Measurements from ENCODE around the gene GHRHR.

GRCh38 chr7:31006857-31007256 is 43.1 kb downstream of the GHRHR start:
- TF ChIP-seq, protein P1, sequence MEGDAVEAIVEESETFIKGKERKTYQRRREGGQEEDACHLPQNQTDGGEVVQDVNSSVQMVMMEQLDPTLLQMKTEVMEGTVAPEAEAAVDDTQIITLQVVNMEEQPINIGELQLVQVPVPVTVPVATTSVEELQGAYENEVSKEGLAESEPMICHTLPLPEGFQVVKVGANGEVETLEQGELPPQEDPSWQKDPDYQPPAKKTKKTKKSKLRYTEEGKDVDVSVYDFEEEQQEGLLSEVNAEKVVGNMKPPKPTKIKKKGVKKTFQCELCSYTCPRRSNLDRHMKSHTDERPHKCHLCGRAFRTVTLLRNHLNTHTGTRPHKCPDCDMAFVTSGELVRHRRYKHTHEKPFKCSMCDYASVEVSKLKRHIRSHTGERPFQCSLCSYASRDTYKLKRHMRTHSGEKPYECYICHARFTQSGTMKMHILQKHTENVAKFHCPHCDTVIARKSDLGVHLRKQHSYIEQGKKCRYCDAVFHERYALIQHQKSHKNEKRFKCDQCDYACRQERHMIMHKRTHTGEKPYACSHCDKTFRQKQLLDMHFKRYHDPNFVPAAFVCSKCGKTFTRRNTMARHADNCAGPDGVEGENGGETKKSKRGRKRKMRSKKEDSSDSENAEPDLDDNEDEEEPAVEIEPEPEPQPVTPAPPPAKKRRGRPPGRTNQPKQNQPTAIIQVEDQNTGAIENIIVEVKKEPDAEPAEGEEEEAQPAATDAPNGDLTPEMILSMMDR (IDR thresholded peaks at IDR 0.05), result no peak
- TF ChIP-seq POLR2A (IDR thresholded peaks at IDR 0.05), result no peak

Data from uterus (tissue), 2 donors.